ENCODE measurements around the gene MPDZ.

GRCh38 chr9:13252852-13253251, 26.6 kb downstream of the MPDZ start:
- TF ChIP-seq CTCF (IDR thresholded peaks at IDR 0.05) (no peak), POLR2A (IDR thresholded peaks at IDR 0.05) (no peak), EP300 (IDR thresholded peaks at IDR 0.05) (no peak)
